22Rv1 (cell line): ENCODE results near the gene NFATC4.

Source experiments
- CTCF ChIP-seq: fragments of 450-650 bp; IDR thresholded peaks from 2 replicates; pipeline ENCODE4 v1.5.1; 2017; ENCODE audit warnings: mild to moderate bottlenecking
- ZFX ChIP-seq: fragments of 450-650 bp; IDR thresholded peaks from 2 replicates; pipeline ENCODE4 v1.6.1; 2017; ENCODE audit warnings: antibody characterized with exemption, borderline replicate concordance

- TF ChIP-seq CTCF (no peak), ZFX (no peak)
Observed at GRCh38 chr14:24325963-24326362, 42.0 kb upstream of the NFATC4 start.
